ENCODE results near the gene HOXD4.

- no peak for TF ChIP-seq CSRNP3 (CRISPR knock-in tag; IDR thresholded peaks at IDR 0.05)
- TF ChIP-seq PPARA (CRISPR knock-in tag; IDR thresholded peaks at IDR 0.05; ENCODE audit: borderline replicate concordance) = no peak
- TF ChIP-seq PATZ1 (CRISPR knock-in tag; IDR thresholded peaks at IDR 0.05; ENCODE audit: borderline replicate concordance) = no peak
- TF ChIP-seq ARNTL (CRISPR knock-in tag; IDR thresholded peaks at IDR 0.05; ENCODE audit: borderline replicate concordance, low read depth) = no peak
- TF ChIP-seq ZNF70 (CRISPR knock-in tag; IDR thresholded peaks at IDR 0.05) = no peak
- TF ChIP-seq ZNF565 (CRISPR knock-in tag; conservative IDR thresholded peaks at IDR 0.05; ENCODE audit: low read depth) = no peak
- TF ChIP-seq CSDC2 (CRISPR knock-in tag; IDR thresholded peaks at IDR 0.05) = no peak
- TF ChIP-seq ESRRG (CRISPR knock-in tag; IDR thresholded peaks at IDR 0.05) = no peak
- TF ChIP-seq TOX (CRISPR knock-in tag; IDR thresholded peaks at IDR 0.05; ENCODE audit: borderline replicate concordance) = no peak
- TF ChIP-seq BACH2 (CRISPR knock-in tag; IDR thresholded peaks at IDR 0.05; ENCODE audit: borderline replicate concordance) = no peak
- no peak for TF ChIP-seq ISL1 (CRISPR knock-in tag; IDR thresholded peaks at IDR 0.05)
- no peak for TF ChIP-seq ZNF8 (CRISPR knock-in tag; IDR thresholded peaks at IDR 0.05)
- no peak for TF ChIP-seq ZFP30 (CRISPR knock-in tag; IDR thresholded peaks at IDR 0.05)
- TF ChIP-seq ZC3H10 (CRISPR knock-in tag; IDR thresholded peaks at IDR 0.05) = no peak
Measured at GRCh38 chr2:176109946-176110345, 41.4 kb upstream of the HOXD4 start.

Data from SK-N-SH treated with all-trans-retinoic acid at 6 μM for 48 hours (cell line).